ENCODE data around the gene THBS3. TPM values are rescaled to one million over a fixed set of nuclear protein-coding genes. Genes with fewer than 3 reads are reported as not detected.
"Not testable (repeated sequence)": the region's sequence is repeated elsewhere in the genome, so short reads cannot be mapped to it uniquely, and the experiment has no call there.

THBS3 gene
- total RNA-seq, 1 donor from 2014 or later, result 40.3 TPM

DNA sequence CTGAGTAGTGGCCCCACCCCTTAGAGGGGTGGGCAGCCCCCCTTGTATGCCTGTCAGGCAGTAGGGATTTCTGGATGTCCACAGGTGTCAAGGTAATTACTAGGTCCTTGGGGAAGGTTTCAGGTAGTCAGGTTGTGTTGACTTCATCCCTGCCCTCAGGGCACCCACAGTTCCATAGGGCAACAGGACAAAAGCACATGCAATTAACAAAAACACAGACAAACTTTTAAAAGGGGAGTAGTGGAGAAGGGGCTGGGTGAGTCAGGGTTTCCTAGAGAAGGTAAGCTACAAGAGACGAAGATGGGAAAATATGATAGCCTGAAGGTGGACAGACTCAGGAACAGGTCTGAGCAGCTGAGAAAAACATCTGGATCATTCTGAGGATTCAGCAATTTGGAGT, 48.7 kb downstream of the THBS3 start:
- TF ChIP-seq, protein P1, sequence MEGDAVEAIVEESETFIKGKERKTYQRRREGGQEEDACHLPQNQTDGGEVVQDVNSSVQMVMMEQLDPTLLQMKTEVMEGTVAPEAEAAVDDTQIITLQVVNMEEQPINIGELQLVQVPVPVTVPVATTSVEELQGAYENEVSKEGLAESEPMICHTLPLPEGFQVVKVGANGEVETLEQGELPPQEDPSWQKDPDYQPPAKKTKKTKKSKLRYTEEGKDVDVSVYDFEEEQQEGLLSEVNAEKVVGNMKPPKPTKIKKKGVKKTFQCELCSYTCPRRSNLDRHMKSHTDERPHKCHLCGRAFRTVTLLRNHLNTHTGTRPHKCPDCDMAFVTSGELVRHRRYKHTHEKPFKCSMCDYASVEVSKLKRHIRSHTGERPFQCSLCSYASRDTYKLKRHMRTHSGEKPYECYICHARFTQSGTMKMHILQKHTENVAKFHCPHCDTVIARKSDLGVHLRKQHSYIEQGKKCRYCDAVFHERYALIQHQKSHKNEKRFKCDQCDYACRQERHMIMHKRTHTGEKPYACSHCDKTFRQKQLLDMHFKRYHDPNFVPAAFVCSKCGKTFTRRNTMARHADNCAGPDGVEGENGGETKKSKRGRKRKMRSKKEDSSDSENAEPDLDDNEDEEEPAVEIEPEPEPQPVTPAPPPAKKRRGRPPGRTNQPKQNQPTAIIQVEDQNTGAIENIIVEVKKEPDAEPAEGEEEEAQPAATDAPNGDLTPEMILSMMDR (IDR thresholded peaks at IDR 0.05), result no peak
- no peaks in the 10 kb centered on the region for H3K27me3 ChIP-seq
- H3K36me3 ChIP-seq, result no peaks in the 10 kb centered on the region
- no peaks in the 10 kb centered on the region for H3K4me1 ChIP-seq
- DNase-seq (ENCODE audit: low spot score in 2 of 2), result no peak
- intact Hi-C loops (cut with DNase I), result no loop called here
- H3K4me3 ChIP-seq, result no peak overlapping the region
- no peaks in the 10 kb centered on the region for H3K9me3 ChIP-seq
- no peak overlapping the region for H3K27ac ChIP-seq

DNA sequence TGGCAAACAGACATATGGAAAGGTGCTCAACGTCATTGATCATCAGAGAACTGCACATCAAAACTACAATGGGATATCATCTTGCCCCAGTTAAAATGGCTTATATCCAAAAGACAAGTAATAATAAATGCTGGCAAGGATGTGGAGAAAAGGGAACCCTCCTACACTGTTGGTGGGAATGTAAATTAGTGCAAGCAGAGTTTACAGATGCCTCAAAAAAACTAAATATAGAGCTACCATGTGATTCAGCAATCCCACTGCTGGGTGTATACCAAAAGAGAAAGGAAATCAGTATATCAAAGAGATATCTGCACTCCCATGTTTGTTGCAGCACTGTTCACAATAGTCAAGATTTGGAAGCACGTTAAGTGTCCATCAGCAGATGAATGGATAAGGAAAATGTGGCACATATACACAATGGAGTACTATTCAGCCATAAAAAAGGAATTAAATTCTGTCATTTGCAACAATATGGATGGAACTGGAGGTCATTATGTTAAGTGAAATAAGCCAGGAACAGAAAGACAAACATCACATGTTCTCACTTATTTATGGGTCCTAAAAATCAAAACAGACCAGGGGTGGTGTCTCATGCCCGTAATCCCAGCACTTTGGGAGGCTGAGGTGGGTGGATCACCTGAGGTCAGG, 51.6 kb downstream of the THBS3 start:
- H3K4me1 ChIP-seq; H3K9me3 ChIP-seq; H3K27me3 ChIP-seq; H3K4me3 ChIP-seq; DNase-seq (ENCODE audit: low spot score in 2 of 2); H3K27ac ChIP-seq; H3K36me3 ChIP-seq; intact Hi-C loops (cut with DNase I): not testable (repeated sequence)

Other genes with a start within 250 kb of the THBS3 start
- gene PYGO2, start 246.1 kb downstream of the THBS3 start, total RNA-seq, result 48.7 TPM
- gene SHC1, start 237.2 kb downstream of the THBS3 start, total RNA-seq, result 211 TPM
- gene CKS1B, start 233.2 kb downstream of the THBS3 start, total RNA-seq, result 40.4 TPM
- 31.2 TPM for gene FLAD1, start 224.6 kb downstream of the THBS3 start, total RNA-seq
- gene LENEP, start 214.3 kb downstream of the THBS3 start, total RNA-seq, result not detected
- 83.1 TPM for gene ZBTB7B, start 205.1 kb downstream of the THBS3 start, total RNA-seq
- 0.64 TPM for gene DCST2, start 174.1 kb downstream of the THBS3 start, total RNA-seq
- not detected for gene DCST1, start 174.1 kb downstream of the THBS3 start, total RNA-seq
- 610 TPM for gene ADAM15, start 156.6 kb downstream of the THBS3 start, total RNA-seq
- gene EFNA4, start 144.2 kb downstream of the THBS3 start, total RNA-seq, result 11.2 TPM
- 1.5 TPM for gene EFNA3, start 129.1 kb downstream of the THBS3 start, total RNA-seq
- gene EFNA1, start 80.0 kb downstream of the THBS3 start, total RNA-seq, result 66.7 TPM
- gene SLC50A1, start 72.0 kb downstream of the THBS3 start, total RNA-seq, result 9.4 TPM
- gene DPM3, start 67.4 kb downstream of the THBS3 start, total RNA-seq, result 78.2 TPM
- gene KRTCAP2, start 34.6 kb downstream of the THBS3 start, total RNA-seq, result 146 TPM
- gene TRIM46, start 34.0 kb downstream of the THBS3 start, total RNA-seq, result not detected
- 23.9 TPM for gene MTX1, start 798 bp upstream of the THBS3 start, total RNA-seq
- 34.5 TPM for gene ENTREP3, start 47.6 kb upstream of the THBS3 start, total RNA-seq
- 63.6 TPM for gene SCAMP3, start 54.5 kb upstream of the THBS3 start, total RNA-seq
- 32.1 TPM for gene CLK2, start 65.6 kb upstream of the THBS3 start, total RNA-seq
- 2.6 TPM for gene HCN3, start 69.6 kb upstream of the THBS3 start, total RNA-seq
- gene PKLR, start 93.5 kb upstream of the THBS3 start, total RNA-seq, result not detected
- 51.7 TPM for gene FDPS, start 101.0 kb upstream of the THBS3 start, total RNA-seq
- 18.4 TPM for gene RUSC1, start 113.0 kb upstream of the THBS3 start, total RNA-seq

All from ascending aorta (tissue), 2 donors.